Panc1 (cell line): ENCODE results near the gene FBXO24. TPM values are rescaled to one million over a fixed set of nuclear protein-coding genes. Genes with fewer than 3 reads are reported as not detected.

Source experiments
- ATAC-seq: fragments of 200-7000 bp; cut with Tn5 transposase; 2 replicates; pipeline ENCODE4 v1.9.1; 2020; ENCODE audit warnings: mild to moderate bottlenecking, moderate library complexity
- BruUV-seq: library from RNA; stranded (reverse); fragments of 400-500 nt; replicated peaks from 2 replicates; lab custom pipeline; 2021; lab: Mats Ljungman, UMichigan
- CTCF ChIA-PET: fragments of 300-600 bp; sonication (Branson Sonifier 250); formaldehyde crosslinking; loops from one replicate; lab custom pipeline; 2022; ENCODE audit warnings: antibody characterized with exemption; lab: Charles Lee
- POLR2A ChIA-PET: fragments of 300-600 bp; sonication (Branson Sonifier 250); formaldehyde crosslinking; loops from one replicate; lab custom pipeline; 2022; ENCODE audit warnings: antibody characterized with exemption; lab: Charles Lee
- DNase-seq: peaks from one replicate; pipeline ENCODE4 v3.0.0-alpha.2; 2010; ENCODE audit warnings: low read depth, low spot score
- H3K27ac ChIP-seq: 2 replicates; pipeline ENCODE4 v1.5.1; 2011; ENCODE audit warnings: mild to moderate bottlenecking, low read length, inconsistent platforms
- H3K27me3 ChIP-seq: fragments of 200-500 bp; sonication (Bioruptor generic); 2 replicates; pipeline ENCODE4 v1.6.0; 2014; ENCODE audit warnings: low read length, inconsistent platforms; ENCODE audit not compliant: control insufficient read depth, insufficient read depth
- H3K36me3 ChIP-seq: fragments of 200-500 bp; sonication (Bioruptor generic); 2 replicates; pipeline ENCODE4 v1.5.1; 2014; ENCODE audit warnings: inconsistent platforms, mild to moderate bottlenecking, low read length, moderate library complexity; ENCODE audit not compliant: control insufficient read depth, insufficient read depth
- H3K4me1 ChIP-seq: 2 replicates; pipeline ENCODE4 v1.5.1; 2011; ENCODE audit warnings: inconsistent platforms, mild to moderate bottlenecking, low read length, moderate library complexity; ENCODE audit not compliant: control insufficient read depth, insufficient read depth
- H3K4me3 ChIP-seq, 2 experiments: 2 replicates each; pipeline ENCODE4 v1.5.1; 2011 to 2012; ENCODE audit warnings: low read depth in 2 of 2, low read length in 2 of 2, mild to moderate bottlenecking in 2 of 2, inconsistent platforms in 1 of 2, moderate library complexity in 1 of 2
- H3K9me3 ChIP-seq: fragments of 200-500 bp; sonication (Bioruptor generic); 2 replicates; pipeline ENCODE4 v1.5.1; 2014; ENCODE audit warnings: low read depth, mild to moderate bottlenecking, inconsistent platforms, low read length, moderate library complexity; ENCODE audit not compliant: control insufficient read depth, insufficient read depth
- CTCF ChIP-seq: fragments of 450-650 bp; IDR thresholded peaks from 2 replicates; pipeline ENCODE4 v1.5.1; 2017; ENCODE audit warnings: mild to moderate bottlenecking
- POLR2AphosphoS5 ChIP-seq: IDR thresholded peaks from 2 replicates; pipeline ENCODE4 v1.6.1; 2012; ENCODE audit warnings: mild to moderate bottlenecking, low read depth, low read length, moderate library complexity
- REST ChIP-seq, 2 experiments: IDR thresholded peaks; 2 replicates each; pipeline ENCODE4 v1.6.1; 2011 to 2012; ENCODE audit warnings: low read depth in 2 of 2, control low read depth in 1 of 2, low read length in 1 of 2, mild to moderate bottlenecking in 1 of 2, moderate library complexity in 1 of 2; ENCODE audit not compliant: insufficient read depth in 1 of 2
- SIN3A ChIP-seq: IDR thresholded peaks from 2 replicates; pipeline ENCODE4 v1.6.1; 2012; ENCODE audit warnings: low read depth, mild to moderate bottlenecking, low read length, moderate library complexity, borderline replicate concordance; ENCODE audit not compliant: insufficient read depth
- TCF7L2 ChIP-seq: IDR thresholded peaks from 2 replicates; pipeline ENCODE4 v1.6.1; 2011; ENCODE audit warnings: mild to moderate bottlenecking, low read depth, low read length, inconsistent platforms
- in situ Hi-C: cut with HindIII; loops from 2 replicates; pipeline ENCODE4 v1.10.0; 2016; ENCODE audit warnings: low sequenced_read_pairs, low pct_unique_long_range_greater_than_20kb
- intact Hi-C: fragments of 100-400 bp; cut with micrococcal nuclease; formaldehyde crosslinking; loops from one replicate; pipeline ENCODE4 v1.10.0; 2022; ENCODE audit not compliant: unreplicated experiment
- total RNA-seq: library from RNA; stranded (reverse); gene quantifications from one replicate; pipeline ENCODE4 v1.2.1, GENCODE V29; 2021; ENCODE audit not compliant: unreplicated experiment

The FBXO24 gene
- total RNA-seq, 1 experiment from 2014 or later: 0.59 TPM

GRCh38 chr7:100556541-100556940 lies 29.6 kb upstream of the FBXO24 start:
- Histone ChIP-seq H3K9me3 (no peaks in the 10 kb centered on the region), H3K27ac (no peak overlapping the region), H3K4me1 (no peaks in the 10 kb centered on the region; the same call in 1 of the 2 replicates), H3K36me3 (no peaks in the 10 kb centered on the region), H3K27me3 (no peaks in the 10 kb centered on the region), H3K4me3 (no peak overlapping the region)
- in situ Hi-C loops: no loop called here
- BruUV-seq: no TSS peak
- ATAC-seq (no peak), DNase-seq (no peak)
- POLR2A ChIA-PET: no interaction called here
- intact Hi-C loops: no loop called here
- TF ChIP-seq POLR2AphosphoS5 (no peak), SIN3A (no peak), CTCF (no peak), TCF7L2 (no peak)
- CTCF ChIA-PET: no interaction called here

- TF ChIP-seq CTCF (no peak), TCF7L2 (no peak), POLR2AphosphoS5 (no peak), REST (IDR thresholded peaks at IDR 0.05; ENCODE audit: insufficient read depth in 1 of 2, low read depth in 2 of 2, low read length in 1 of 2) (no peak), SIN3A (no peak)
- ATAC-seq (no peak), DNase-seq (no peak)
- Histone ChIP-seq H3K27me3 (no peaks in the 10 kb centered on the region), H3K27ac (no peak overlapping the region), H3K9me3 (no peaks in the 10 kb centered on the region), H3K4me1 (no peaks in the 10 kb centered on the region; the same call in 1 of the 2 replicates), H3K4me3 (no peak overlapping the region), H3K36me3 (no peaks in the 10 kb centered on the region)
- CTCF ChIA-PET: interaction anchor here (0.6 to 2.4 kb wide), 9 partner anchors 12 to 968 kb away, joined by 3 to 13 read pairs (median 4); partner anchors contain the start of gene ZCWPW1
- POLR2A ChIA-PET: no interaction called here
- BruUV-seq: no TSS peak
- intact Hi-C loops (loop anchor here (1.0 kb wide), 2 partner anchors 76 to 90 kb away; partner anchors contain the start of gene NYAP1), in situ Hi-C loops (no loop called here)
These were observed 27.0 kb upstream of the FBXO24 start for GRCh38 chr7:100559127-100559526.
